Activated naive CD4-positive, alpha-beta T cell treated with anti-CD3 and anti-CD28 coated beads, Interleukin-2, amount 10 ng/mL, durations not matched to agents 7 days and 5 days (primary cell): ENCODE data around the gene RPL22L1.

Source experiments
- CTCF ChIA-PET: fragments of 350-600 bp; sonication (Branson Sonifier 250); formaldehyde crosslinking; loops from one replicate; lab custom pipeline; 2021; ENCODE audit warnings: antibody characterized with exemption; lab: Charles Lee
- DNase-seq: peaks from one replicate; pipeline ENCODE4 v3.0.0-alpha.2; 2020
- H3K27ac Mint-ChIP-seq: one replicate; pipeline ENCODE4 v1.8.0; 2021; ENCODE audit warnings: mild to moderate bottlenecking, moderate library complexity, mixed read lengths
- H3K27me3 Mint-ChIP-seq: one replicate; pipeline ENCODE4 v1.8.0; 2021; ENCODE audit warnings: mild to moderate bottlenecking, mixed read lengths
- H3K36me3 Mint-ChIP-seq: one replicate; pipeline ENCODE4 v1.8.0; 2021; ENCODE audit warnings: mixed read lengths
- H3K4me1 Mint-ChIP-seq: one replicate; pipeline ENCODE4 v1.8.0; 2021; ENCODE audit warnings: mixed read lengths
- H3K4me3 Mint-ChIP-seq: one replicate; pipeline ENCODE4 v1.8.0; 2021; ENCODE audit warnings: mild to moderate bottlenecking, moderate library complexity, mixed read lengths
- H3K9me3 Mint-ChIP-seq: one replicate; pipeline ENCODE4 v1.8.0; 2021; ENCODE audit warnings: mixed read lengths

RPL22L1 gene

DNA sequence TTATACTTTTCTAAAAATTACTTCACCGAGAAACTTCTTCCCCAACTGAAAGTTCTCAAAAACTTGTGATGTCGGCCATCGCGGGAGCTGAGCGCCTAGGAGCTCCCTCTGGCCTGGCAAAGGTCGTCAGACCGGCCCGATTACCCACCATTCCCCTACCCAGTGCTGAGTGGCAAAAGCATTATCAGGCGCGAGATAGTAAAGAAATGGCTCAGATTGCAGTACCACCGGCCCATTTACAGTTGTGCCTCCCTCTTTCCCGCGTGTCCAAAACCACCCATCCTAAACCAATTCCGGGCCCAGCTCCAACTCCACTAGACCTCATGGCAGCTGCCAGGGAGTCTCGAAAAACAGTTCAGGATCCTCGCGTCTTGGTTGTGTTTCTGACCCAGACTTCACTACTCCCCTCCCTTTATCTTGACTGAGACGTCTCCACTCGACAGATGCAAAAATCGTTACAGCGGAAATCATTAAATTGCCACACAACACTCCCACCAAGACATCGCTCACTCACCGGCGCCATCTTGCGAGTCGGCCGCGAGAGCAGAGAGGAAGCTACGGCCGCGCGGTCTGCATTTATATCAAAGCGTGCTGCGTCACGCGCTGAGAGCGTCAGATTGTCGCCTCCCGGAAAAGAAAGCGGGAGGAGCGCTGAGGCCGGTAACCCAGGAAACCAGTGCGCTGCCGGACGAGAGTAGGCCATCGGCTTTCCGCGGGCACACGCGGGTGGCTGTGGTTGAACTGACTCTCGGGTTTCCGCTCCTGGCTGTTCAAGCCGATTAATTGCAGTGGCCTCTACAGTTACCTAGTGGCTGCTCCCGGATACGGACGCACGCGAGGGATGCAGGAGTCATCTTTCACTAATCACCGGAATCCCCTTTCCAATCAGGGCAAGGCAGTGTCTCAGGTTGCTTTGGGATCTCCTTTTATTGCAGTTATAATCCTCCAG, at the start of gene RPL22L1:
Gene RPL22L1 (minus strand): TSS at position 551 of the 949 bp plus-strand sequence. CDS start 28 bp downstream, at position 523.
- peak; percentile 96 for DNase-seq
- peaks cover 33% of the 10 kb centered on the region for H3K4me1 Mint-ChIP-seq
- peak within 1 kb of the TSS; percentile 94 for H3K27ac Mint-ChIP-seq
- peak within 1 kb of the TSS; percentile 87 for H3K4me3 Mint-ChIP-seq
- no peaks in the 10 kb centered on the region for H3K9me3 Mint-ChIP-seq
- H3K27me3 Mint-ChIP-seq, result peaks cover 4% of the 10 kb centered on the region
- H3K36me3 Mint-ChIP-seq, result peaks cover 31% of the 10 kb centered on the region
- CTCF ChIA-PET, result no interaction called here

DNA sequence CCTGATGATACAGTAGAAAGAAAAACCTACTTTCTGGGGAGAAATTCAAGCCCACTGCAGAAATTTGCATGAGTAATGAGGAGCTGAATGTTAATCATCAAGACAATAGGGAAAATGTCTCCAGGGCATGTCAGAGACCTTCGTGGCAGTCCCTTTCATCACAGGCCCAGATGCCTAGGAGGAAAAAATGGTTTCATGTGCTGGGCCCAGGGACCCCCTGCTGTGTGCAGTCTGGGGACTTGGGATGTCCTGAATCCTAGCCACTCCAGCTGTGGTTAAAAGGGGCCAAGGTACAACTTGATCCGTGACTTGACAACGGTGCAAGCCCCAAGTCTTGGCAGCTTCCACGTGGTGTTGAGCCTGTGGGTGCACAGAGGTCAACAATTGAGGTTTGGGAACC, 48.7 kb upstream of the RPL22L1 start:
- no peaks in the 10 kb centered on the region for H3K4me1 Mint-ChIP-seq
- DNase-seq, result no peak
- H3K27me3 Mint-ChIP-seq, result peaks cover 10% of the 10 kb centered on the region
- H3K36me3 Mint-ChIP-seq, result no peaks in the 10 kb centered on the region
- H3K27ac Mint-ChIP-seq, result no peak overlapping the region
- CTCF ChIA-PET, result no interaction called here
- no peak overlapping the region for H3K4me3 Mint-ChIP-seq
- peaks cover 20% of the 10 kb centered on the region for H3K9me3 Mint-ChIP-seq

- DNase-seq, result no peak
- Mint-ChIP-seq H3K4me1 (no peaks in the 10 kb centered on the region), H3K27ac (no peak overlapping the region), H3K27me3 (peaks cover 11% of the 10 kb centered on the region), H3K4me3 (no peak overlapping the region), H3K36me3 (no peaks in the 10 kb centered on the region), H3K9me3 (peaks cover 15% of the 10 kb centered on the region)
- CTCF ChIA-PET, result no interaction called here
These were observed 44.7 kb upstream of the RPL22L1 start for GRCh38 chr3:170914690-170915089.

DNA sequence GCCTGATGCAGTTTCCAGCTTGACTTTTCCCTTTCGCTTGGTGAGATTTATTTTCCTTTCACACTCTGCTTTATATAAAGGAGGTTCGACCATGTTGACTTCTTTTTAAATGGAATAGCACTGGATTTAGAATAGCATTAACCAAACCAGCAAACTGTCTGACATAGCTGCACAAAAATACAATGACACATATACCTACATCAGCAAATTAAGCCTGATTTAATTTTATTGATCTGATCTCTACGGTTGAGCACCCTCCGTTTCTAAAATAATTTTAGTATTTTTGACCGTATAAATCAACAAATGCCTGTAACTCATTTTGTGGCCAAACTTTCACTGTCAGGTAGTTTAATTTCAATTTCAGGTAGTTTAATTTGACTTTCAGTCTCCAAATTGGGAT, 44.2 kb upstream of the RPL22L1 start:
- Mint-ChIP-seq H3K27me3 (peaks cover 12% of the 10 kb centered on the region), H3K9me3 (peaks cover 19% of the 10 kb centered on the region), H3K27ac (no peak overlapping the region), H3K4me3 (no peak overlapping the region), H3K4me1 (no peaks in the 10 kb centered on the region), H3K36me3 (no peaks in the 10 kb centered on the region)
- CTCF ChIA-PET, result no interaction called here
- no peak for DNase-seq

GRCh38 chr3:170911051-170911450, 41.1 kb upstream of the RPL22L1 start:
- Mint-ChIP-seq H3K36me3 (peaks cover 5% of the 10 kb centered on the region), H3K27me3 (peaks cover 17% of the 10 kb centered on the region), H3K9me3 (peaks cover 15% of the 10 kb centered on the region), H3K27ac (no peak overlapping the region), H3K4me1 (peaks cover 20% of the 10 kb centered on the region), H3K4me3 (no peak overlapping the region)
- DNase-seq, result no peak
- CTCF ChIA-PET, result no interaction called here

DNA sequence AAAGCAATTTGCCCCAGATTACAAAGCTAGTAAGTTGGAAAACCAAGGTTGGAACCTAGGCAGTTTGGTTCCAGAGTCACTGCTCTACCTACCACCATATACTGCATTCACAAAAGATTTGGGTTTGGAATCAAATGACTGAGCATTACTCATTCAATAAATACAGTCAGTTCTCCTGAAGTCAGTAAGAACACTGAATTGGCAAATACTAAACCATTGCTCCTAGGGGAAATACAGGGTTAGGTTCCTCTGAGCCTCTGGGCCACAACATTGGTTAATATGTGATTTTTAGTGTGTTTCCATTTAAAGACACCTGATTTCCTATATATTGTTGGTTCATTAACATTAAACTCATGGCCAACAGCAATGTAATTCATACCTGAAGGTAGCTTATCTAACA, 40.5 kb upstream of the RPL22L1 start:
- CTCF ChIA-PET, result no interaction called here
- no peak overlapping the region for H3K27ac Mint-ChIP-seq
- peaks cover 8% of the 10 kb centered on the region for H3K36me3 Mint-ChIP-seq
- H3K9me3 Mint-ChIP-seq, result peaks cover 15% of the 10 kb centered on the region
- peaks cover 17% of the 10 kb centered on the region for H3K27me3 Mint-ChIP-seq
- no peak overlapping the region for H3K4me3 Mint-ChIP-seq
- DNase-seq, result no peak
- H3K4me1 Mint-ChIP-seq, result peaks cover 25% of the 10 kb centered on the region

GRCh38 chr3:170909129-170909903, 39.3 kb upstream of the RPL22L1 start:
- Mint-ChIP-seq H3K4me1 (peaks cover 27% of the 10 kb centered on the region), H3K9me3 (peaks cover 15% of the 10 kb centered on the region), H3K4me3 (peak overlapping the region; percentile 36), H3K27ac (no peak overlapping the region), H3K27me3 (peaks cover 17% of the 10 kb centered on the region), H3K36me3 (peaks cover 8% of the 10 kb centered on the region)
- CTCF ChIA-PET, result interaction anchor here (0.6 kb wide), 2 partner anchors 142 to 396 kb away, joined by 4 to 7 read pairs; no protein-coding TSS in a partner anchor
- no peak for DNase-seq

- CTCF ChIA-PET, result interaction anchor here (0.6 kb wide), 1 partner anchor 143 kb away, joined by 7 read pairs; no protein-coding TSS in a partner anchor
- Mint-ChIP-seq H3K27me3 (peaks cover 17% of the 10 kb centered on the region), H3K4me1 (peaks cover 27% of the 10 kb centered on the region)
These were observed 38.5 kb upstream of the RPL22L1 start, which contains the start of gene EIF5A2 for GRCh38 chr3:170908235-170909116. Gene EIF5A2 (minus strand): TSS chr3:170908637. CDS start chr3:170907806, 831 bp downstream.

GRCh38 chr3:170907637-170908234, 37.7 kb upstream of the RPL22L1 start:
- H3K36me3 Mint-ChIP-seq, result peaks cover 13% of the 10 kb centered on the region
- peak overlapping the region; percentile 55 for H3K27ac Mint-ChIP-seq
- no peak for DNase-seq
- peaks cover 27% of the 10 kb centered on the region for H3K4me1 Mint-ChIP-seq
- peaks cover 15% of the 10 kb centered on the region for H3K9me3 Mint-ChIP-seq
- peak overlapping the region; percentile 95 for H3K4me3 Mint-ChIP-seq
- peaks cover 17% of the 10 kb centered on the region for H3K27me3 Mint-ChIP-seq
- CTCF ChIA-PET, result no interaction called here

More at GRCh38 chr3:170908235-170909116, 38.5 kb upstream of the RPL22L1 start, which contains the start of gene EIF5A2:
- H3K36me3 Mint-ChIP-seq, result peaks cover 8% of the 10 kb centered on the region
- peak within 1 kb of the TSS; percentile 95 for H3K4me3 Mint-ChIP-seq
- peak; percentile 98 for DNase-seq
- H3K9me3 Mint-ChIP-seq, result peaks cover 15% of the 10 kb centered on the region
- H3K27ac Mint-ChIP-seq, result peak within 1 kb of the TSS; percentile 90

- no peak overlapping the region for H3K27ac Mint-ChIP-seq
- peaks cover 13% of the 10 kb centered on the region for H3K9me3 Mint-ChIP-seq
- DNase-seq, result no peak
- CTCF ChIA-PET, result no interaction called here
- peaks cover 27% of the 10 kb centered on the region for H3K4me1 Mint-ChIP-seq
- H3K4me3 Mint-ChIP-seq, result no peak overlapping the region
- H3K27me3 Mint-ChIP-seq, result peaks cover 17% of the 10 kb centered on the region
- peaks cover 15% of the 10 kb centered on the region for H3K36me3 Mint-ChIP-seq
These were observed 35.9 kb upstream of the RPL22L1 start for GRCh38 chr3:170905862-170906261.

DNA sequence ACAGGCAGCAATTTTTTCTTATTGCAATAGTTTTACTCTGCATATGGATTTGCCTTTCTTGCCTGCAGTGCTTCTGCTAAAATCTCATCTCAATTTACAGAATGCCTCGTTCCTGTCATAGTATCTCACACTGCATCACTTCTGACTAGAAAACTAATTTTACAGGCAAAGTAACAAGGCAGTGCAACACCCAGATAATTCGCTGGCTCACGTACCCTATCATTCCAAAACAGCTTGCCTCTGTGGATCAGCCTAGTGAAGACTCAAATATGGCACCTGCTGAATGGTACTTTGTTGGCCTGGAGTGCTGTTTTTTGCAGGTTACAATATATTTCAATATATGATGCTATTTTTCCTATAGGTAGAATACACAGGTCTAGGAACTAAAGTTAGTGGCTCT, 33.1 kb upstream of the RPL22L1 start:
- no peak overlapping the region for H3K4me3 Mint-ChIP-seq
- CTCF ChIA-PET, result no interaction called here
- no peak for DNase-seq
- H3K27ac Mint-ChIP-seq, result no peak overlapping the region
- H3K4me1 Mint-ChIP-seq, result peaks cover 20% of the 10 kb centered on the region
- no peaks in the 10 kb centered on the region for H3K9me3 Mint-ChIP-seq
- peaks cover 10% of the 10 kb centered on the region for H3K36me3 Mint-ChIP-seq
- peaks cover under 1% of the 10 kb centered on the region for H3K27me3 Mint-ChIP-seq

DNA sequence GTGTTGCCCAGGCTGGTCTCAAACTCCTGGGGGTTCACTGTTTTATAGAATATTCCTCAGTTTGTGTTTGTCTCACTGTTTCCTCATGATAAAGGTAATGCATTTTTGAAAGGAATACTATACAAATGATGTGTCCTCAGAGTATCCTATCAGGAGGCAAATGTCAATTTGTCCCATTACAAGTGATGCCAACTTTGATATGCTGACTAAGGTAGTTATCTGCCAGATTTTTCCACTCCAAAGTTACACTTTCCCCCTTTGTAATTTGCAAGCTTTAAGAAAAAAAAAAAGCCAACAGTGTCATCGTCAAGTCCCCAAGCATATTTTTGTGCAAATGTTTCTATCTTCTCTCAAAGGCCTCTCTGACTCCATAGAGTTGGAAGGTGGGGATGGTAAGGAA, 29.5 kb upstream of the RPL22L1 start:
- CTCF ChIA-PET, result no interaction called here
- H3K36me3 Mint-ChIP-seq, result peaks cover 13% of the 10 kb centered on the region
- H3K4me1 Mint-ChIP-seq, result no peaks in the 10 kb centered on the region
- no peak overlapping the region for H3K4me3 Mint-ChIP-seq
- H3K9me3 Mint-ChIP-seq, result no peaks in the 10 kb centered on the region
- no peak overlapping the region for H3K27ac Mint-ChIP-seq
- no peak for DNase-seq
- H3K27me3 Mint-ChIP-seq, result no peaks in the 10 kb centered on the region

DNA sequence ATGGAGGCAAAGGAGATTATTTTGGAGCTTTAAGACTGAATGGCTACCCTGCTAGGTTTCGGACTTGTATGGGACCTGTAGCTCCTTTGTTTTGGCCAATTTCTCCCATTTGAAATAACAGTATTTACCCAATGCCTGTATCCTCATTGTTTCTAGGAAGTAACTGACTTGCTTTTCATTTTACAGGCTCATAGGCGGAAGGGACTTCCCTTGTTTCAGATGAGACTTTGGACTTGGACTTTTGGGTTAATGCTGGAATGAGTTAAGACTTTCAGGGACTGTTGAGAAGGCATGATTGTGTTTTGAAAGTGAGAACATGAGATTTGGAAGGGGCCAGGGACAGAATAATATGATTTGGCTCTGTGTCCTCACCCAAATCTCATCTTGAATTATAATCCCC, 28.0 kb upstream of the RPL22L1 start:
- peaks cover 11% of the 10 kb centered on the region for H3K36me3 Mint-ChIP-seq
- H3K9me3 Mint-ChIP-seq, result no peaks in the 10 kb centered on the region
- no peaks in the 10 kb centered on the region for H3K4me1 Mint-ChIP-seq
- DNase-seq, result no peak
- CTCF ChIA-PET, result no interaction called here
- no peak overlapping the region for H3K27ac Mint-ChIP-seq
- H3K4me3 Mint-ChIP-seq, result no peak overlapping the region
- H3K27me3 Mint-ChIP-seq, result no peaks in the 10 kb centered on the region
